ENCODE data around the gene DST. TPM values are rescaled to one million over a fixed set of nuclear protein-coding genes. Genes with fewer than 3 reads are reported as not detected.

The DST gene
- total RNA-seq, 1 experiment from 2014 or later, result 91.9 TPM

- Histone ChIP-seq H3K56ac (ENCODE audit: insufficient read length, low read depth, low read length) (no peak overlapping the region), H2BK120ac (ENCODE audit: low read depth, low read length, poor library complexity, severe bottlenecking) (no peak overlapping the region), H3K9ac (ENCODE audit: extremely low read depth, insufficient read length, low read length) (no peak overlapping the region), H2BK15ac (ENCODE audit: low read depth, low read length) (no peak overlapping the region), H3K23me2 (ENCODE audit: insufficient read length, low read depth, low read length, poor library complexity, severe bottlenecking) (no peaks in the 10 kb centered on the region), H3K9me3 (ENCODE audit: control insufficient read depth, low read depth, low read length) (no peaks in the 10 kb centered on the region), H4K91ac (ENCODE audit: insufficient read length, low read depth, low read length) (no peak overlapping the region), H3K4ac (ENCODE audit: low read depth, low read length) (no peak overlapping the region), H4K20me1 (ENCODE audit: control insufficient read depth, insufficient read depth, insufficient read length) (no peaks in the 10 kb centered on the region), H3K79me1 (ENCODE audit: insufficient read depth, low read depth, low read length, poor library complexity, severe bottlenecking) (no peaks in the 10 kb centered on the region), H2BK12ac (ENCODE audit: insufficient read length, low read depth, low read length) (no peak overlapping the region), H2AFZ (ENCODE audit: low read length) (no peak overlapping the region), H3K79me2 (ENCODE audit: insufficient read depth, low read length) (no peaks in the 10 kb centered on the region), H3K4me1 (ENCODE audit: insufficient read depth, low read length) (no peaks in the 10 kb centered on the region), H4K8ac (replicated peaks; ENCODE audit: insufficient read length, low read depth, low read length) (no peak overlapping the region), H2AK5ac (ENCODE audit: insufficient read length, low read length) (no peak overlapping the region), H3K23ac (ENCODE audit: insufficient read length, low read depth, low read length) (no peak overlapping the region), H3K4me2 (ENCODE audit: insufficient read depth, insufficient read length, low read length) (no peak overlapping the region), H3K14ac (ENCODE audit: insufficient read depth, low read length) (no peak overlapping the region), H2BK5ac (ENCODE audit: insufficient read length, low read length) (no peak overlapping the region), H3K18ac (ENCODE audit: insufficient read length, low read depth, low read length) (no peak overlapping the region), H2BK20ac (ENCODE audit: low read depth, low read length, poor library complexity, severe bottlenecking) (no peak overlapping the region), H4K5ac (ENCODE audit: insufficient read length, low read depth, low read length) (no peak overlapping the region), H3K27me3 (ENCODE audit: insufficient read depth, low read length) (no peaks in the 10 kb centered on the region), H3T11ph (ENCODE audit: low read length) (no peak overlapping the region), H3K27ac (ENCODE audit: insufficient read length, low read depth, low read length) (no peak overlapping the region)
- no peak overlapping the region for H3K4me3 Mint-ChIP-seq
- no peaks in the 10 kb centered on the region for H3K9me3 Mint-ChIP-seq
- peaks cover 0 to 3% of the 10 kb centered on the region in 2 experiments; a peak in 1 of 4 replicates for H3K4me1 Mint-ChIP-seq
- peaks cover 17 to 46% (median 36%) of the 10 kb centered on the region in 3 experiments; a peak in 6 of 7 replicates for H3K36me3 Mint-ChIP-seq (ENCODE audit: insufficient read depth in 1 of 3, low read depth in 3 of 3)
- WGBS (ENCODE audit: extremely low coverage, insufficient read length, low lambda C conversion rate), result no CpG with 5 or more reads among the region's 2 CpGs
- H3K27me3 Mint-ChIP-seq (ENCODE audit: low read depth), result no peaks in the 10 kb centered on the region
- no peak for DNase-seq
- no peak overlapping the region for H3K27ac Mint-ChIP-seq
- TF ChIP-seq CTCF (conservative IDR thresholded peaks at IDR 0.05), result no peak
Measured at GRCh38 chr6:56490993-56491392, 151.7 kb downstream of the DST start.
